ENCODE measurements around the gene KCNJ2. TPM values are rescaled to one million over a fixed set of nuclear protein-coding genes. Genes with fewer than 3 reads are reported as not detected.

KCNJ2 gene
- total RNA-seq, 1 experiment from 2014 or later = not detected

DNA sequence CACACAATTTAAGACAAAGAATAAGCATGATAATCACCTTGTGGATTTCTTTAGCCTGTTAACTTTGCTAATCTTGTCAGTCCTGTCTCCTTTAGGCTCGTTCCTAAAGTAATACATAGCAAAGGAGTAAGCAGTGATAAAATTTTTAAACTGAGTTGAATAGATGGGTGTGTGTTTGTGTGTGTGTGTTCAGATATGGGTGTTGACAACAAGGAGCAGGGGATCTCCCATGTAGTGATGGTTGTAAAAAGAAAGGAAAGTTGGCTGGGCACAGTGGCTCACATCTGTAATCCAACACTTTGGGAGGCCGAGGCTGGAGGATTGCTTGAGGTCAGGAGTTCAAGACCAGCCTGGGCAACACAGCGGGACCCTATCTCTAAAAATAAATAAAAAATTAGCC is 44.6 kb upstream of the KCNJ2 start:
- no peak for DNase-seq (ENCODE audit: low spot score)
- no peak overlapping the region for H3K4me3 ChIP-seq (ENCODE audit: low read depth, low read length, poor library complexity, severe bottlenecking)
- H3K36me3 ChIP-seq (ENCODE audit: insufficient read depth, low read length, poor library complexity, severe bottlenecking) = no peaks in the 10 kb centered on the region
- POLR2A ChIA-PET (ENCODE audit: low non-redundant PET) = no interaction called here
- BruUV-seq (replicated peaks) = no TSS peak
- TF ChIP-seq EZH2 (IDR thresholded peaks at IDR 0.05; ENCODE audit: borderline replicate concordance, low read depth, low read length, poor library complexity, severe bottlenecking) = no peak
- TF ChIP-seq, protein P1, sequence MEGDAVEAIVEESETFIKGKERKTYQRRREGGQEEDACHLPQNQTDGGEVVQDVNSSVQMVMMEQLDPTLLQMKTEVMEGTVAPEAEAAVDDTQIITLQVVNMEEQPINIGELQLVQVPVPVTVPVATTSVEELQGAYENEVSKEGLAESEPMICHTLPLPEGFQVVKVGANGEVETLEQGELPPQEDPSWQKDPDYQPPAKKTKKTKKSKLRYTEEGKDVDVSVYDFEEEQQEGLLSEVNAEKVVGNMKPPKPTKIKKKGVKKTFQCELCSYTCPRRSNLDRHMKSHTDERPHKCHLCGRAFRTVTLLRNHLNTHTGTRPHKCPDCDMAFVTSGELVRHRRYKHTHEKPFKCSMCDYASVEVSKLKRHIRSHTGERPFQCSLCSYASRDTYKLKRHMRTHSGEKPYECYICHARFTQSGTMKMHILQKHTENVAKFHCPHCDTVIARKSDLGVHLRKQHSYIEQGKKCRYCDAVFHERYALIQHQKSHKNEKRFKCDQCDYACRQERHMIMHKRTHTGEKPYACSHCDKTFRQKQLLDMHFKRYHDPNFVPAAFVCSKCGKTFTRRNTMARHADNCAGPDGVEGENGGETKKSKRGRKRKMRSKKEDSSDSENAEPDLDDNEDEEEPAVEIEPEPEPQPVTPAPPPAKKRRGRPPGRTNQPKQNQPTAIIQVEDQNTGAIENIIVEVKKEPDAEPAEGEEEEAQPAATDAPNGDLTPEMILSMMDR (conservative IDR thresholded peaks at IDR 0.05; ENCODE audit: low read depth, low read length) = no peak
- CTCF ChIA-PET = no interaction called here
- H3K27me3 ChIP-seq (replicated peaks; ENCODE audit: insufficient read depth, low read depth, low read length, poor library complexity) = no peaks in the 10 kb centered on the region
- H3K4me1 ChIP-seq (ENCODE audit: insufficient read depth, low read length, poor library complexity, severe bottlenecking) = no peaks in the 10 kb centered on the region
- no peak overlapping the region for H3K27ac ChIP-seq (ENCODE audit: low read depth, low read length, poor library complexity, severe bottlenecking)
- no peaks in the 10 kb centered on the region for H3K9me3 ChIP-seq (ENCODE audit: low read depth, low read length, poor library complexity, severe bottlenecking)
- intact Hi-C loops (cut with micrococcal nuclease; ENCODE audit: unreplicated experiment) = no loop called here

DNA sequence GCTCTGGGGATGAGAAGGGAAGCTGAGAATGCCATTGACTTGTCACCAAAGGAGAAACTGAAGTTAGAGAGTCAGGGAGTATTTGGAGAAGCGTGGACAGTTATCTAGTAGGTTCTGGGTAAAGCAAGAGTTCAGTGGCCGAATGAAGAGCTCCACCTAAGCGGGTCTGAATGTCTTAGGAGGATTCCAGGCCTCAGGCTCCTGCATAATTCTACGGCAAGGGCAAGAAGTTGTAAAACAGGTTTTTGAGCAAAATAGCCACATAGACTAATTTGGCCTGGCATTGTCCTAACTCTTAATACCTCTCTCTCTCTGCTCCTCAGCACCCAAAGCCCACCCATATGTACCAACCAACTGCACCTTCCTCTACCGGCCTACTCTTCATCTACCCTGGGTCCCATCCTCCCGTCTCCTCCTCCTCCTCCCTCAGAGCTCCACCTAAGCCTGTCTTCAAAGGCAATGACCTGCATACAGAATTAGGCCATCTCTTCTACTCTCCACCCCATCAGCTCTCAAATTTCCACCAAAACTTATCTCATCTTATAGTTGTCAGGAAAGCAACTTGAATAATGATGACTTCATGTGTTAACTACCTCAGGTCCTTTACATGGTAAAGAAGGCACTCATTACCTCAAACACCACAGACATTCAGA is 42.0 kb upstream of the KCNJ2 start:
- BruUV-seq (replicated peaks) = no TSS peak
- H3K4me3 ChIP-seq (ENCODE audit: low read depth, low read length, poor library complexity, severe bottlenecking) = no peak overlapping the region
- intact Hi-C loops (cut with micrococcal nuclease; ENCODE audit: unreplicated experiment) = no loop called here
- no peaks in the 10 kb centered on the region for H3K36me3 ChIP-seq (ENCODE audit: insufficient read depth, low read length, poor library complexity, severe bottlenecking)
- H3K9me3 ChIP-seq (ENCODE audit: low read depth, low read length, poor library complexity, severe bottlenecking) = no peaks in the 10 kb centered on the region
- no peaks in the 10 kb centered on the region for H3K4me1 ChIP-seq (ENCODE audit: insufficient read depth, low read length, poor library complexity, severe bottlenecking)
- H3K27ac ChIP-seq (ENCODE audit: low read depth, low read length, poor library complexity, severe bottlenecking) = no peak overlapping the region
- POLR2A ChIA-PET (ENCODE audit: low non-redundant PET) = no interaction called here
- TF ChIP-seq EZH2 (IDR thresholded peaks at IDR 0.05; ENCODE audit: borderline replicate concordance, low read depth, low read length, poor library complexity, severe bottlenecking) = no peak
- TF ChIP-seq, protein P1 (conservative IDR thresholded peaks at IDR 0.05; ENCODE audit: low read depth, low read length) = no peak
- CTCF ChIA-PET = no interaction called here
- no peaks in the 10 kb centered on the region for H3K27me3 ChIP-seq (replicated peaks; ENCODE audit: insufficient read depth, low read depth, low read length, poor library complexity)
- DNase-seq (ENCODE audit: low spot score) = no peak

DNA sequence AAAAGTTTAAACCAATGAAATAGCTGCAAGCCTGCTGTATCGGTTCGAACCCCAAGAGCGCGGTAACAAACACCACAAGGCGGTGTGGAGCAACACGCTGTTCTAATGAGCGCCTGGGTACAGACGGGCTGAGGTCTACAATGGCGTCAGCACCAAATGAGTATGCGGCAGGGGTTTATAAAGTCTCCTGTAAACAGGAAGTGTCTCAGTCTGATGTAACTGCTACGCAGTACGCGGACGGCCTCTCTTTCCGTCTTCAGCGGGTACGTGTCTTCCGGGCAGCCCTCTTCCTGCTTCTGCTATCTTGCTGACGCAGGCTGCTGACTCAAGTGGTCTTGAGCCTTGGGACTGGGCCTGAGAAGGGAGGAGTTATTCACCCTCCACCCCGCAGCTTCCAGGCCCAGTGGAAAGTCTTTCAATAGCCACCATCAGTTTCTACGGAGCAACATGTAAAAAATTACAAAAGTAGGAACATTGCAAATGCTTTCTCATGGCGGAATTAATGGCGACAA is 40.5 kb upstream of the KCNJ2 start:
- no peaks in the 10 kb centered on the region for H3K36me3 ChIP-seq (ENCODE audit: insufficient read depth, low read length, poor library complexity, severe bottlenecking)
- no peaks in the 10 kb centered on the region for H3K4me1 ChIP-seq (ENCODE audit: insufficient read depth, low read length, poor library complexity, severe bottlenecking)
- no peak for DNase-seq (ENCODE audit: low spot score)
- intact Hi-C loops (cut with micrococcal nuclease; ENCODE audit: unreplicated experiment) = no loop called here
- no peak for TF ChIP-seq EZH2 (IDR thresholded peaks at IDR 0.05; ENCODE audit: borderline replicate concordance, low read depth, low read length, poor library complexity, severe bottlenecking)
- TF ChIP-seq, protein P1 (conservative IDR thresholded peaks at IDR 0.05; ENCODE audit: low read depth, low read length) = no peak
- H3K4me3 ChIP-seq (ENCODE audit: low read depth, low read length, poor library complexity, severe bottlenecking) = no peak overlapping the region
- H3K9me3 ChIP-seq (ENCODE audit: low read depth, low read length, poor library complexity, severe bottlenecking) = no peaks in the 10 kb centered on the region
- no peak overlapping the region for H3K27ac ChIP-seq (ENCODE audit: low read depth, low read length, poor library complexity, severe bottlenecking)
- BruUV-seq (replicated peaks) = no TSS peak
- ChIA-PET POLR2A (ENCODE audit: low non-redundant PET) (no interaction called here), CTCF (no interaction called here)
- H3K27me3 ChIP-seq (replicated peaks; ENCODE audit: insufficient read depth, low read depth, low read length, poor library complexity) = no peaks in the 10 kb centered on the region

Measured in A673 (cell line).